ENCODE measurements around the gene DSE.

Gene DSE

DNA sequence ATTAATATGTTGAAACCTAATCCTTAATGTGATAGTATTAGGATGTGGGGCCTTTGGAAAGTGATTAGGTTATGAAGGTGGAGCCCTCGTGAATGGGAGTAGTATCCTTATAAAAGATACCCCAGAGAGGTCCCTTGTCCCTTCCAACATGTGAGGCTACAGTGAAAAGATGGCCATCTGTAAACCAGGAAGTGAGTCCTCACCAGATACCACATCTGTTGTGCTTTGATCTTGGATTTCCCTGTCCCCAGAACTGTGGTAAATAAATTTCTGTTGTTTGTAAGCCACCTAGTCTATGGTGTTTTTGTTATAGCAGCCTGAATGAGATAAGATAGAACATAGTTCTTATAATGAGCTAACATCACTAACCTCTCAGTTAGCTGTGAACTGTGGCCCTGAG lies 73.8 kb downstream of the DSE start:
- DNase-seq (ENCODE audit: low read depth in 4 of 4, low spot score in 1 of 4) = no peak

DNA sequence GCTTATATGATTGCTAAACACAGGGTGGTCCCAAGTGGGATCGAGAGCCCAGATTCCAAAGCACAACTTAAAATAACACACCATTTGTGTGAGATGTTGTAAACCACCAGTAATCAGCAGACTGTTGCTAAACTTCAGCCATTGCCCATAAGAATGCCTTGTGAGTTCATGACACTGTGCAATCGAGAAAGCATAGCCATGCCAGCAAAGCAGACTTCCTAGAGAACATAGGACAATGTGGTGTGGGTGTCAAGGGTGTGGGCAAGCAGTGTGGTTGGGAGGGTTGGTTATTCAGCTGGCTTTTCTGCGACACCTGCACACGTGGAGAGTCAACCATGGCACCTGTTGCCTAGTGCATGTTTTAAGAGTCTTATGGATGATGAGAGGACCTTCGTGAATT lies 74.4 kb downstream of the DSE start:
- DNase-seq (ENCODE audit: low read depth in 4 of 4, low spot score in 1 of 4) = no peak

DNA sequence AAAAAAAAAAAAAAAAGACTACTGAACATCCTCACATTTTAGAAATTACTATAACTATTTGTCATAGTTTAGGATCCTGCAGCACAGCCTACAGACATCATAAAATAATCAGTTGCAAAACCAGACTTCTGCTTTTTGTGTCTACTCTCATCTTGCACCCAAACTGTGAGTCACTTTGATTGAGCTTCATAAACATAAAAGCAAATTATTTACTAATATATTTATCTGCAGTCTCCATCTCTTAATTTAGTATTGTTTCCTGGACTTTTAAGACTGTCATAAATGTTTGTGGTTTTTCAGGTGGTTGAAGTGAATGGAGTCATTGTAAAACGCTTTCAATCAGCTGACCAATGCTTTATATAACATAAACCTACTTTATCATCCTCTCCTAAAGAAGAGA lies 75.7 kb downstream of the DSE start:
- no peak for DNase-seq (ENCODE audit: low read depth in 4 of 4, low spot score in 1 of 4)

DNA sequence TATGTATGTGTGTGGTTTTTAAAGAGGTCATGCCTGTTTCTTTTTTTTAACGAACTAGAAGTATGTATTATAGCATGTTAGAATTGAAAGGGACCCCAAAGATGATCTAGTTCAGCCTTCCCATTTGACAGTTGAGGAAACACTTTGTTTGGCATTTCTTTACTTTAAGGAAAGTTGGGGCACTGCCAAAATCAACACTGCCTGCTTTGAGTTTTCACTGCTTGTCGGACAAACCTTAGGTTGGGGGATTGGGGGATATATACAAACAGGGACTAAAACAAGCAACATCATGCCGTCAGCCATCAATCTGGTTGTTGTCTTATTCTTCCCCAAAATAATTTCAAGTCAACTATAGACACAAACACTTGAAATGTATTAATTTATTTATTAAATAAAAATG lies 76.3 kb downstream of the DSE start:
- no peak for DNase-seq (ENCODE audit: low read depth in 4 of 4, low spot score in 1 of 4)

DNA sequence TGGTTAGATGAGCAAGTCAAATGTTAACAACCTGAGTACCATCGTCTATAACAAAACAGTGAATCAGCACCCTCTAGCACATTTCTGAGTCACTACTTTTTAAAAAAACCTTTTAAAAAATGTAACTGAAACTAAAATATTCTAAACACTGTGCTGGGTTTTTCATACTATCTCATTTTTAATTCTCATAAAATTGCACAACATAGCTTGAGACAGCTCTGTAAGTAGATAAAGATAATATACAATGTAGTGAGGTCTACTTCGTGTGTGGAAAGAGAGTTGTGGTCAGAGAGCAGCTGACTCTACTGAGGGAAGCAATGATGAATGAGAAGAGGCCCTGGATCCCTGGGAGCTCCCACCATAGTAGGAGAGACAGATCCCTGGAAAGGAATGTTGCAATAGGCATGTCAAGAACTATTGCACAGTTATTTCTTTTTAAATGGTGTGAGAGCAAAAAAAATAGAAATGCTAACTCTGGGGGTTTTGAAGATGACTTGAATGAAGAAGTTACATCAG lies 76.8 kb downstream of the DSE start:
- no peak for DNase-seq (ENCODE audit: low read depth in 4 of 4, low spot score in 1 of 4)

DNA sequence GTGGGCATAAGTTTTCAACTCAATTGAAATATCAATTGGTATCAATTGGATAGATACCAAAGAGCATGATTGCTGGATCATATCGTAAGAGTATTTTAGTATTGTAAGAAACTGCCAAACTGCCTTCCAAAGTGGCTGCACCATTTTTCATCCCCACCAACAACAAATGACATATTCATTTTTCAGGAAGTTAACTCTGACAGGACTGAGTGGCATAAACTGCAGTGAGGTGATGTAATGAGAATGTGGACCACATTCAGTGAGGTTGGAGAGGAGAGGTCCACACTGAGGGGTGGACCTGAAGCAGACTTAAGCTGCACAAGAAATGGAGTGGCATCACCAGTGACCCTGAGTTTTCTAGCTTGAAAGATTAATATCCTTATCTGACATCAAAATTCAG lies 78.8 kb downstream of the DSE start:
- DNase-seq (ENCODE audit: low read depth in 4 of 4, low spot score in 1 of 4) = no peak

DNA sequence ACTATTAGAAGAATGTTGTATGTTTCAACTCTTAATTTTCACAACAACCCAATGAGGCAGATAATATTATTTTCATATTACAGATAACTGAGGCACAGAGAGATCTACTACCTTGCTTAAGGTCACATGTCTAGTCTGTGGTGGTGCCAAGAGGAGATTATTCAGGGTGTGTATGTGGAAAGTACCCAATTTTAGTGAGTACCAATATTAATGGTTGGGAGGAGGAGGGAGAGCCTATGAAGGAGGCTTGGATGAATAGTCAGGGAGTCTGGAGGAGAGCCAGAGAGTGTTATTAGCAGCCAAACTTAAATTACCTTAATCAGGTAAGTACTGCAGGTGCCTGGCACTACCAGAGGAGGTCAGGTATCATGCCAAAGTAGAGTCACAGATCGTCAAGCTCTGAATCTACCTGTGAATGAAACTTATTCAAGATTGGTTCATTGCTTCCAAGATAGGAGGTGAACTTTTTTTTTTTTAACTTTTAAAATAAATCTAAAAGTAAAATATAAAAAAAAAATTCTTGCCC lies 79.5 kb downstream of the DSE start:
- DNase-seq (ENCODE audit: low read depth in 4 of 4, low spot score in 1 of 4) = no peak

DNA sequence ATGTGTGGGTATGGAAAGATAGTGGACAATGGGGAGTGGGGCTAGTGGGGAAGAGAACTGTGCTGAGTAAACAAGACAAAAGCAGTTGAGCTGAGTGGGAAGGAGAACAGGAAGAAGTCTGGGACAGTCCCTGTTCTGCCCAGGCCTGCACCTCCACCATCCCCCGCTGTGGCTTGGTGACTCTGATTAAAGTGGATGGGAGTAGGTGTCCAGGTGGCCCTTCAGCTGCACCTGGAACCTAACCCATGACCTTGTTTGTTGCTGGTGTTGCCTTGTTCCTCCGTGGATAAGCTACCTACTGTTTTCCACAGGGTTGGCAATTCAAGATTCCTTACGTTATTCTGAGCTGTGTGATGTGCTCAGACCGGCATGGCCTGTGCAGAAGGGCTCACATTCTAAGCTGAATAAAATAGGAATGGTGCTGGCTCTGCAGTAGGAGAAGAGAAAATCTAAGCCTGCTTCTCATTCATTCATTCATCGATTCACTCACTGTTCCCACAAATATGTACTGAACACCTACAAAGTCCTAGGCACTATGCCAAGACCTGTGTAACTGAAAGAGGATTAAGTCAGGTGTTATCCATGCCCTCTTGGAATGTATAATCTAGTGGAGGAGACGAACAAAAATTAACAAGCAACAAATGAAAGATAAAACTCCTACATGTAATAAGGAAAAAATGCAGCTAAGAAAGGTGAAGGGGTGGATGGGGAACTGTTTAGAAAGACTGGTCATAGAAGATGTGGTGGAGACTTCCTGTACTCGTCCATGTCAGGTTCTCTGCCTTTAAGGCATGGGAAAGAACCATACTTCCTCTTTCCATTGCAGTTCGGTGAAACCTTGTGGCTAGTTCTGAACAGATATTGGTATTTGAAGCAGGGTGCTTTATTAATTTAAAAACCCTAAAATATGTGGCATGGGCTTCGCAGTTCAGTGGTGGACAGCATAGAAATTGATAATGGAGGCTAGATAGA lies 80.3 kb downstream of the DSE start:
- no peak for DNase-seq (ENCODE audit: low read depth in 4 of 4, low spot score in 1 of 4)

DNA sequence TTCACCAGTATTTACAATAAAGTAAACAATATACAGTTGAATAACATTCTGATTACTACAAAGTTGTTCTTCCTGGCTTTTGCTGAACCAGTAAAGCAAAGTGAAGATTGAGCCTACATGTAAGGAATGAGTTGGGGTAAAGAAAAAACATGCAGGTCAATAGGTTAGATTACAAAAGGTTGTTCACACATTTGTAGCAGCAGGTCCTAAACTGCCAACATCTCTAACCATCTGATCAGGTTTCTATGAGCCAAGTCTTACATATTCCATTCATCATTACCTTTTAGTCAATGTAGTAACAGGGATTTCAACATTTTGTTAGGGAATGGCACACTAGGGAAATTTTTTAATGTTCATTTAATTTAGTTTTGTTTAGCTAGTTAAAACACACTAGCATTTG lies 81.2 kb downstream of the DSE start:
- DNase-seq (ENCODE audit: low read depth in 4 of 4, low spot score in 1 of 4) = no peak

DNA sequence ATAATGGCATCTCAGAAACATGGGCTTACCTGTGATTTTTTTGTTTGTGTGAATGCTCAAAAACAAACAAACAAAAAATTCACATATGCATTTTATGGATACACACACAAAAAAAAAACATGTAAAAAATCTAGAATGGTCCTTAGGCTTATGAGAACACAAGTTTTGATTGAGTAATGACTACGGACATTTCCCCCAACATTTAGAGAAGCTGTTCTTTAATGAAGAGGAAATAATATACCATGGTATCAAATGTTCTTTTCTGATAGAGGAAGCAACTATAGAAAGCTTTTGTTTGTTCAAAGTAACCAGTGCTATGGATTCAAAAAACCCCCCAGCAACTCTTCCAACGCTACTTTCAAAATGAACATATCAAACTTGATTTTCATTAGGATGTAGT lies 81.8 kb downstream of the DSE start:
- no peak for DNase-seq (ENCODE audit: low read depth in 4 of 4, low spot score in 1 of 4)

DNA sequence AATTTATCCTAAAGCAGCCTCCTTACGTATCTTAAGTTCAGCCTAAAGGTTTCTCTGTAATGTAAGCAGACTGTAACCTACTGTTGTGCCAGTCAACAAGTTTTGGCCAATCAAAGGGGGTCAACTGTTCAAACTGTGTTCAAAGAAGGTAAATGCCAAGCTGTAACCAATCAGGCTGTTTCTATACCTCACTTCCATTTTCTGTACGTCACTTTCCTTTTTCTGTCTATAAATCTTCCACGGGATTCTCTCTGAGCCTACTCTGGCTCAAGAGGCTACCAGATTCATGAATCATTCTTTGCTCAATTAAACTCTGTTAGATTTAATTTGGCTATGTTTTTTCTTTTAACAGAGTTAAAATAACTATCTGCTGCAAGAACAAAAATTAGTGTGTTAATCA lies 85.4 kb downstream of the DSE start:
- DNase-seq (ENCODE audit: low read depth in 4 of 4, low spot score in 1 of 4) = no peak

DNA sequence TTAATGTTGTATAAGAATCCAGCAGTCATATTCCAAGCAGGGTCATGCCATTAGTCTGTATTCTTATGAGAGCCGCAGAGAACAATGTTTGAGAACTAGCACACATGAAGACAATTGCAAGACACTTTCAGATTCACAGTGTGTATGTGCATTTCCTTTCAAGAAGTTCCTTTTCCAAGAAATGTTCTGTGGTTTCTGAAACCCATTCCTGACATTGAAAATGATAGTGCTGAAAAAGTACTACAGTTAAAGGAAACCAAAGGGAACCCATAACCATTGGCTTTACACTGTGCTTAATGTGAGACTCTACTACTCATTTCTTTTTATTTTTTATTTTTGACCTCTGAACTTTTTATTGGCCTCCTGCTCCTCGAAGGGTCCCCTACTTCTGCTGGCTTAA lies 86.2 kb downstream of the DSE start:
- DNase-seq (ENCODE audit: low read depth in 4 of 4, low spot score in 1 of 4) = no peak

DNA sequence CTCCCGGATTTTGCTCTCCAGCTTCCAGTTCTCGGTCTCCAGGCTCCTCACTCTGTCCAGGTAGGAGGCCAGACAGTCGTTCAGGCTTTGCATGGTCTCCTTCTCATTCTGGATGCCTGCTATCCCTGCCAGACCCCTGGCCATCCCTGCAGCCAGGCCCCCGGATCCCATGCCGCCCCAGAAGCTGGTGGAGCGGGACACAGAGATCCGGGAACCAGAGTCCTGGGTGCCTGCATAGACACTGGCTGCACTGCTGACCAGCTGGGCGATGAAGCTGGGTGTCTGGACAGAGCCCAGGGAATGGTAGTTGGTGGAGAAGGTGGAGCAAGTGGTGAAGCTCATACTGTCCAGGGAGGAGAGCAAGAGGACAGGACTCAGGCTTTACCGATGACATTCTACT lies 87.5 kb downstream of the DSE start:
- DNase-seq (ENCODE audit: low read depth in 4 of 4, low spot score in 1 of 4) = no peak

DNA sequence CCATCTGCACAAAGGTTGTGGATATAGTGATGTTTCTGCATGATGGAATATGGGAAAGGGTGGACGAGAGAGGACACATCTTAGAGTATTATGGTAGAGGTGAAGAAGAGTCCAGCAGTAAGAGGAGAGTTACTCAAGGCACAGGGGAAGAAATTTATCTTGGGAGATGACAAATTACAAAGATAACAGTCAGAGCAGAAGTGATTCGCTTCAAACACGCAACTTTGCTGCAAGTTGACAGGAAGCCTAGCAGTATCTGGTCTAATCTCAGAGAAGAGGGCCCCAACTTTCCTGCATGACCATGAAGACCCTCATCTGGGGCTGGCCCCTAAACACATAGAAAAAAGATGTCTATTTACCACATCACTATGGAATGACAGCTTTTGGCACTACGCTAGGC lies 89.2 kb downstream of the DSE start:
- DNase-seq (ENCODE audit: low read depth in 4 of 4, low spot score in 1 of 4) = no peak

DNA sequence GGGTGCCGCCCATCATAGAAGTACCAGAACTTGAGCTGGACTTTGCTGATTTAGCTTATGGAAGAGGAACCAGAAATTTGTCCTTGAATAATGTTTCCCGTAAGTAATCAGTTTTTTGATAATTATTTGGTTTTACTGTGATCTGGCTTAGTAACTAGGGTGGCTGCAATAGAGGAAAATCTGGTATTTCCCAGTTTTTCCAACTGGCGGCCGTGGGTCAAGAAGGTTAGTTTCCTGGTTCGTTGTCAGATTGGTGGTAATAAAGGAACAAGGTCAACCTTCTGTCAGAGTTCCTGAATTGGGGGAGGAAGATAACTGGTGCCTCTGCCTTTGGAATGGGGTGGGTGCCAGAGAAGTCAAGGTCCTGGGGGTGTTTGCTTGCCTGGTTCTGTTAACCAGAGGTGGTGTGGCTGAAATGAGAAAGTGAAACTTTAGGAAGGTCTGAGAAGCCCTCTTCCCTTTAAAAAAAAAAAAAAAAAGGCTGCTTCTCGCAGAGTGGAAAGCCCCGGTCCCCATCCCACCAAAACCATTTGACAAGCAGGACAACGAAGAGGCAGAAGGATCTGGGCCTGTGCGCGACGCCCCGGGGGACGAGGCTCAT lies 90.7 kb downstream of the DSE start, which contains the start of gene CALHM6:
Gene CALHM6 (plus strand): TSS at position 45 of the 601 bp plus-strand sequence. CDS start 555 bp downstream, at position 600.
- DNase-seq (ENCODE audit: low read depth in 4 of 4, low spot score in 1 of 4) = no peak

DNA sequence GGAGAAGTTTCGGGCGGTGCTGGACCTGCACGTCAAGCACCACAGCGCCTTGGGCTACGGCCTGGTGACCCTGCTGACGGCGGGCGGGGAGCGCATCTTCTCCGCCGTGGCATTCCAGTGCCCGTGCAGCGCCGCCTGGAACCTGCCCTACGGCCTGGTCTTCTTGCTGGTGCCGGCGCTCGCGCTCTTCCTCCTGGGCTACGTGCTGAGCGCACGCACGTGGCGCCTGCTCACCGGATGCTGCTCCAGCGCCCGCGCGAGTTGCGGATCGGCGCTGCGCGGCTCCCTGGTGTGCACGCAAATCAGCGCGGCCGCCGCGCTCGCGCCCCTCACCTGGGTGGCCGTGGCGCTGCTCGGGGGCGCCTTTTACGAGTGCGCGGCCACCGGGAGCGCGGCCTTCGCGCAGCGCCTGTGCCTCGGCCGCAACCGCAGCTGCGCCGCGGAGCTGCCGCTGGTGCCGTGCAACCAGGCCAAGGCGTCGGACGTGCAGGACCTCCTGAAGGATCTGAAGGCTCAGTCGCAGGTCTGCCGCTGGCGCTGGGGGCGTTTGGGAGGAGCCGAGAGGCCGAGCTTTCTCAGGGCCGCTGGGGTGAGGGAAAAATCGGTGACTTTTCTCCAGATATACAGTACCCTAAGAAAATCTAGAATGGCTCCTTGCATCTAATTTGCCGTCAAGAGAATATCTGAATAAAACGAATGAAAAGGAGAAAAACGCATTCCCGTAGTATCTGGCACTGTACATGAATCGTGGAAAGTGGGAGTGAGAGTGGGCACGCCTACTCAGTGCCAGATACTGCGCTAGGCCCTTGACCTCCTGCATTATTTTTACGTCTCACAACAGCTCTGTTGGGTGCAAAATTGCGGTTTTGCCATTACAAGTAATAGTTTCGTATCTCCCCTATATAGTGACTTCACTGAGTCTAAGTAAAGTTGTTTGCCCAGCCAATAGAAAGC lies 91.5 kb downstream of the DSE start:
- peak in 3 of 4 experiments; percentile 9 to 29 (median 29) for DNase-seq (ENCODE audit: low read depth in 4 of 4, low spot score in 1 of 4)

DNA sequence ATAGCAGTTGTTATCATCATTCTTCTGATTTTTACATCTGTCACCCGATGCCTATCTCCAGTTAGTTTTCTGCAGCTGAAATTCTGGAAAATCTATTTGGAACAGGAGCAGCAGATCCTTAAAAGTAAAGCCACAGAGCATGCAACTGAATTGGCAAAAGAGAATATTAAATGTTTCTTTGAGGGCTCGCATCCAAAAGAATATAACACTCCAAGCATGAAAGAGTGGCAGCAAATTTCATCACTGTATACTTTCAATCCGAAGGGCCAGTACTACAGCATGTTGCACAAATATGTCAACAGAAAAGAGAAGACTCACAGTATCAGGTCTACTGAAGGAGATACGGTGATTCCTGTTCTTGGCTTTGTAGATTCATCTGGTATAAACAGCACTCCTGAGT lies 92.6 kb downstream of the DSE start:
- DNase-seq (ENCODE audit: low read depth in 4 of 4, low spot score in 1 of 4) = no peak

DNA sequence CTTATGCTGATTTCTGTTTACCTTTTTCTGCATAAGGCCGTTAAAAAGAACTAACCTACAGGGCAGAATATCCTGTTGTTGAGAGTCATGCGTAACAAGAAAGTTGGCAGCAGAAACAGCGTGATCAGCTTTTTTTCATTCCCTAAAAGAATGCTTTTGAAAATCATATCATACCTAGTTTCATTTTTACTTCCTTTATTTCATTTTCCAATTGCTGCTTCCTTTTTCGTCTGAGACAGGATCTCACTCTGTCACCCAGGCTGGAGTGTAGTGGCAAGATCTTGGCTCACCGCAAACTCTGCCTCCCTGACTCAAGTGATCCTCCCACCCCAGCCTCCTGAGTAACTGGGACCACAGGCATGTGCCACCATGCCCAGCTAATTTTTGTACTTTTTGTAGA lies 94.5 kb downstream of the DSE start:
- DNase-seq (ENCODE audit: low read depth in 4 of 4, low spot score in 1 of 4) = no peak

DNA sequence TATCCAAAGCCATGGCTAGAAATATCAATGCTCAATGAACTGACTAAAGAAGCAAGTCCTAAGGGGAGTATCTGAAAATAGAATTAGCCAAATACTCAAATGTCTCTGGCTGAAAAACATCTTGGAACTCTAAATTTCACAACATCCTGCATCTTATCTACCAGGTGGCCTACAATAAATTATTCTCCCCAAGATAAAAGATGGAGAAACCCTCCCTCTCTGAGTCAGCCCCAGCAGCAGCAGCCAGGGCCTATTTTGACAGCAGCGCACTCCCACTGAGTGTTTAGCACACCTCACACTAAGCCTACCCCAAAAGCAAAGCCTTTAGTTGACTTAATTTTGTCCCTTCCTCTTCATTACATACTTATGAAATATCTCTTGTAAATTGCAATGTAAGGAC lies 96.3 kb downstream of the DSE start:
- DNase-seq (ENCODE audit: low read depth in 4 of 4, low spot score in 1 of 4) = no peak

DNA sequence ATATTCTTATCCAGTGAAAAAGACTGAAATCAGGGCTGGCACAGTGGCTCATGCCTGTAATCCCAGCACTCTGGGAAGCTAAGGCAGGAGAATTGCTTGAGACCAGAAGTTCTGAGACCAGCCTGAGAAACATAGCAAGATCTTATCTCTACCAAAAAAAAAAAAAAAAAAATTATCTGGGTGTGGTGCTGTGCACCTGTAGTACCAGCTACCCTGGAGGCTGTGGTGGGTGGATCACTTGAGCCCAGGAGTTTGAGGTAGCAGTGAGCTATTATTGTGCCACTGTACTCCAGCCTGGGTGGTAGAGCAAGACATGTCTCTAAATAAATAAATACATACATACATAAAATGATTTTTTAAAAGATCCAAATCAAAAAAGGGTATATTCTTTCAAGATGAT lies 96.8 kb downstream of the DSE start:
- DNase-seq (ENCODE audit: low read depth in 4 of 4, low spot score in 1 of 4) = no peak

DNA sequence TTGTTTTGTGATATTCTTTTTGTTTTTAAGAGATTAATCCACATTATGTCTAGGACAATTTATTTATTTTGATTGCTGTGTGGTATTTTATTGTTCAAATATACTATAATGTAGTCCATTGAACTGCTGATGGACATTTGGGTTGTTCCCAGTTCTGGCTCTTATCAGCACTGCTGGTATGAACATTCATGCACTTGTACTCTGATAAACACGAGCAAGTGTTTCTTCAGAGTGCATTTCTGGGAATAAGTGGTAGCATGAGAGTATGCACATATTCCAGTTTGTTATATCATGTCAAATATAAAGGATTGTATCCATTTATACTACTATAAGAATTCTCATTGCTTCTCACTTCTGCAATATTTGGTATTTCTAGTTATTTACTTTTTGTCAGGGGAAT lies 97.5 kb downstream of the DSE start:
- DNase-seq (ENCODE audit: low read depth in 4 of 4, low spot score in 1 of 4) = no peak
